Neutrophil (primary cell): ENCODE data around the gene AGT.

Source experiments
- H3K27ac ChIP-seq: fragments of 200-600 bp; sonication (generic); 2 replicates; pipeline ENCODE4 v1.5.1; 2016; ENCODE audit warnings: mild to moderate bottlenecking, moderate library complexity
- H3K27me3 ChIP-seq: fragments of 200-600 bp; sonication (generic); 2 replicates; pipeline ENCODE4 v1.6.0; 2016; ENCODE audit warnings: mild to moderate bottlenecking
- H3K36me3 ChIP-seq: fragments of 200-600 bp; sonication (generic); 2 replicates; pipeline ENCODE4 v1.5.1; 2017
- H3K4me1 ChIP-seq, 2 experiments: fragments of 200-600 bp in 1 of 2; sonication (generic) in 1 of 2; 1 replicate in 1 of 2; 2 replicates in 1 of 2; pipeline versions ENCODE4 v1.5.1 to v1.6.1; 2013 to 2016; ENCODE audit warnings: low read depth in 1 of 2, low read length in 1 of 2, mild to moderate bottlenecking in 1 of 2, moderate library complexity in 1 of 2; ENCODE audit not compliant: control insufficient read depth in 1 of 2, insufficient read depth in 1 of 2
- H3K4me3 ChIP-seq, 2 experiments: fragments of 200-600 bp in 1 of 2; sonication (generic) in 1 of 2; 1 replicate in 1 of 2; 2 replicates in 1 of 2; pipeline ENCODE4 v1.5.1; 2013 to 2016; ENCODE audit warnings: low read depth in 1 of 2, low read length in 1 of 2, mild to moderate bottlenecking in 1 of 2, moderate library complexity in 1 of 2
- H3K9me3 ChIP-seq: fragments of 200-600 bp; sonication (generic); 2 replicates; pipeline ENCODE4 v1.5.1; 2016
- CTCF ChIP-seq: fragments of 200-600 bp; sonication (generic); IDR thresholded peaks from 2 replicates; pipeline ENCODE4 v1.5.1; 2016; ENCODE audit warnings: antibody characterized with exemption

The AGT gene

GRCh38 chr1:230750986-230751625, 37.2 kb upstream of the AGT start:
- Histone ChIP-seq H3K36me3 (no peaks in the 10 kb centered on the region), H3K27ac (no peak overlapping the region), H3K4me3 (no peak overlapping the region), H3K27me3 (peaks cover 8% of the 10 kb centered on the region), H3K9me3 (no peaks in the 10 kb centered on the region), H3K4me1 (peaks cover 0 to 9% of the 10 kb centered on the region in 2 experiments)
- TF ChIP-seq CTCF = no peak

- no peak for TF ChIP-seq CTCF
- peaks cover 0 to 9% of the 10 kb centered on the region in 2 experiments for H3K4me1 ChIP-seq
- H3K27ac ChIP-seq = no peak overlapping the region
- no peaks in the 10 kb centered on the region for H3K36me3 ChIP-seq
- no peaks in the 10 kb centered on the region for H3K9me3 ChIP-seq
- H3K27me3 ChIP-seq = peaks cover 8% of the 10 kb centered on the region
- no peak overlapping the region for H3K4me3 ChIP-seq
Observed at GRCh38 chr1:230750576-230750975, 36.7 kb upstream of the AGT start.

GRCh38 chr1:230749635-230750034, 35.7 kb upstream of the AGT start:
- Histone ChIP-seq H3K27ac (no peak overlapping the region), H3K4me3 (no peak overlapping the region), H3K9me3 (no peaks in the 10 kb centered on the region), H3K27me3 (peaks cover 8% of the 10 kb centered on the region), H3K4me1 (peaks cover 0 to 9% of the 10 kb centered on the region in 2 experiments), H3K36me3 (no peaks in the 10 kb centered on the region)
- TF ChIP-seq CTCF = no peak

- H3K4me1 ChIP-seq = peaks cover 0 to 9% of the 10 kb centered on the region in 2 experiments
- no peak overlapping the region for H3K4me3 ChIP-seq
- H3K27ac ChIP-seq = no peak overlapping the region
- peaks cover 8% of the 10 kb centered on the region for H3K27me3 ChIP-seq
- no peaks in the 10 kb centered on the region for H3K36me3 ChIP-seq
- TF ChIP-seq CTCF = no peak
- no peaks in the 10 kb centered on the region for H3K9me3 ChIP-seq
Observed at GRCh38 chr1:230749150-230749549, 35.2 kb upstream of the AGT start.

- Histone ChIP-seq H3K4me1 (peaks cover 0 to 9% of the 10 kb centered on the region in 2 experiments), H3K9me3 (no peaks in the 10 kb centered on the region), H3K36me3 (no peaks in the 10 kb centered on the region), H3K27me3 (no peaks in the 10 kb centered on the region), H3K4me3 (no peak overlapping the region), H3K27ac (no peak overlapping the region)
- no peak for TF ChIP-seq CTCF
Observed at GRCh38 chr1:230747890-230748800, 34.2 kb upstream of the AGT start.
